NCI-H2171 treated with DMSO at 0.1 percent for 48 hours (cell line): ENCODE measurements around the gene OR10S1.
"Not testable (repeated sequence)": the region's sequence is repeated elsewhere in the genome, so short reads cannot be mapped to it uniquely, and the experiment has no call there.

Experiments
- DNase-seq: peaks from one replicate; lab custom pipeline; 2025; lab: John Stamatoyannopoulos, UW

OR10S1 gene

GRCh38 chr11:123977731-123978347 is at the start of gene OR10S1:
TSS of gene OR10S1 (minus strand) at chr11:123977781. CDS start at chr11:123977664, 117 bp downstream.
- DNase-seq: no peak

- DNase-seq: no peak
These were observed 48.9 kb upstream of the OR10S1 start, which contains the start of gene OR10G8 for GRCh38 chr11:124026498-124026897. TSS of gene OR10G8 (plus strand) at chr11:124026798. CDS start at chr11:124029623, 2,825 bp downstream.

GRCh38 chr11:124015837-124016236 is 38.3 kb upstream of the OR10S1 start:
- not testable (repeated sequence) for DNase-seq

- DNase-seq: no peak
These were observed 35.1 kb upstream of the OR10S1 start, which contains the start of gene OR10G4 for GRCh38 chr11:124012697-124013096. TSS of gene OR10G4 (plus strand) at chr11:124012997. CDS start at chr11:124015575, 2,578 bp downstream.

GRCh38 chr11:123995119-123995518 is 17.5 kb upstream of the OR10S1 start, which contains the start of gene OR10G6:
TSS of gene OR10G6 (minus strand) at chr11:123995161. CDS start at chr11:123995161, 0 bp downstream.
- no peak for DNase-seq

- no peak for DNase-seq
These were observed 1.7 kb upstream of the OR10S1 start for GRCh38 chr11:123979311-123979710.

- DNase-seq: no peak
These were observed 616 bp downstream of the OR10S1 start for GRCh38 chr11:123976770-123977560.

- DNase-seq: no peak
These were observed 3.8 kb downstream of the OR10S1 start for GRCh38 chr11:123973816-123974215.

GRCh38 chr11:123956752-123957151 is 20.8 kb downstream of the OR10S1 start:
- no peak for DNase-seq

- no peak for DNase-seq
These were observed 32.4 kb downstream of the OR10S1 start for GRCh38 chr11:123945132-123945531.

- DNase-seq: no peak
These were observed 33.8 kb downstream of the OR10S1 start, which contains the start of gene OR6T1 for GRCh38 chr11:123943738-123944137. TSS of gene OR6T1 (minus strand) at chr11:123943838. CDS start at chr11:123943838, 0 bp downstream.

GRCh38 chr11:123942413-123942812 is 35.2 kb downstream of the OR10S1 start:
- no peak for DNase-seq

- no peak for DNase-seq
These were observed 38.3 kb downstream of the OR10S1 start, which contains the start of gene OR4D5 for GRCh38 chr11:123939317-123939716. TSS of gene OR4D5 (plus strand) at chr11:123939617. CDS start at chr11:123939617, 0 bp downstream.
